A673 (cell line): ENCODE results near the gene ARSH.

Experiments used
- CTCF ChIP-seq: fragments of 300-800, 200-600 bp; sonication (generic); conservative IDR thresholded peaks from 2 replicates; pipeline ENCODE4 v1.5.1; 2017; ENCODE audit warnings: low read depth, mild to moderate bottlenecking, antibody characterized with exemption, low read length, moderate library complexity, mixed read lengths
- EZH2 ChIP-seq: fragments of 200-600 bp; sonication (generic); IDR thresholded peaks from 2 replicates; pipeline ENCODE4 v1.6.1; 2017; ENCODE audit warnings: borderline replicate concordance, low read depth, mild to moderate bottlenecking, mixed read lengths, antibody characterized with exemption, low read length; ENCODE audit not compliant: poor library complexity, severe bottlenecking

GRCh38 chrX:2960861-2961515, 45.4 kb upstream of the ARSH start:
- TF ChIP-seq CTCF (no peak), EZH2 (no peak)
